HepG2 (cell line): ENCODE data around the gene ST6GALNAC2. TPM values are rescaled to one million over a fixed set of nuclear protein-coding genes. Genes with fewer than 3 reads are reported as not detected.
A peak's percentile ranks its signal among the peaks of the same experiment; 100 is the strongest.

Source experiments
- CENPX ChIP-seq: sonication (generic); formaldehyde crosslinking; IDR thresholded peaks from 2 replicates; pipeline ENCODE4 v1.9.0; 2021; ENCODE audit warnings: mild to moderate bottlenecking, missing genetic modification reagents, moderate library complexity
- GABPA ChIP-seq, 2 experiments: IDR thresholded peaks; 2 replicates each; pipeline ENCODE4 v1.6.1; 2011 to 2016; ENCODE audit warnings: low read depth in 2 of 2, low read length in 1 of 2, missing biosample characterization in 1 of 2, missing genetic modification characterization in 1 of 2
- KLF11 ChIP-seq: IDR thresholded peaks from 2 replicates; pipeline ENCODE4 v1.6.1; 2016; ENCODE audit warnings: missing compliant biosample characterization
- SALL1 ChIP-seq: sonication (generic); formaldehyde crosslinking; IDR thresholded peaks from 2 replicates; pipeline ENCODE4 v1.8.0; 2022; ENCODE audit warnings: mild to moderate bottlenecking, missing genetic modification reagents
- SKI ChIP-seq: fragments of 450-650 bp; IDR thresholded peaks from one replicate; pipeline ENCODE4 v1.6.1; 2018; ENCODE audit warnings: mild to moderate bottlenecking; ENCODE audit not compliant: partially characterized antibody
- ZBTB7A ChIP-seq: sonication (generic); formaldehyde crosslinking; IDR thresholded peaks from 2 replicates; pipeline ENCODE4 v1.8.0; 2022; ENCODE audit warnings: mild to moderate bottlenecking, missing genetic modification reagents
- ZC3H4 ChIP-seq: sonication (generic); formaldehyde crosslinking; IDR thresholded peaks from 2 replicates; pipeline ENCODE4 v1.4.0; 2020; ENCODE audit warnings: missing genetic modification reagents, borderline replicate concordance
- ZNF12 ChIP-seq: sonication (generic); formaldehyde crosslinking; IDR thresholded peaks from 2 replicates; pipeline ENCODE4 v1.5.0; 2020; ENCODE audit warnings: missing genetic modification reagents
- ZNF263 ChIP-seq: sonication (generic); formaldehyde crosslinking; IDR thresholded peaks from 2 replicates; pipeline ENCODE4 v1.4.0; 2020; ENCODE audit warnings: missing genetic modification reagents
- ZNF510 ChIP-seq: sonication (generic); formaldehyde crosslinking; IDR thresholded peaks from 2 replicates; pipeline ENCODE4 v1.4.0; 2020; ENCODE audit warnings: low read depth, mild to moderate bottlenecking, missing genetic modification reagents
- ZNF709 ChIP-seq: sonication (generic); formaldehyde crosslinking; IDR thresholded peaks from 2 replicates; pipeline ENCODE4 v1.5.0; 2020; ENCODE audit warnings: mild to moderate bottlenecking, missing genetic modification reagents
- ZSCAN30 ChIP-seq: sonication (generic); formaldehyde crosslinking; IDR thresholded peaks from 2 replicates; pipeline ENCODE4 v1.5.0; 2020; ENCODE audit warnings: mild to moderate bottlenecking, missing genetic modification reagents
- polyA plus RNA-seq, 8 experiments: library from polyadenylated mRNA; depleted of rRNA in 3 of 8; stranded (reverse) in 7 of 8; unstranded in 1 of 8; fragments of >200 nt; fragmentation: Illumina TruSeq in 4 of 8; extraction: Trizol in 4 of 8; gene quantifications; 2 replicates each; pipeline versions ENCODE4 v1.2.1 to v1.2.3, GENCODE V29; 2011 to 2016; ENCODE audit warnings: low read depth in 4 of 8, missing spikeins in 1 of 8, mixed read lengths in 1 of 8; ENCODE audit not compliant: insufficient read depth in 1 of 8
- total RNA-seq, 5 experiments: library from RNA; depleted of rRNA; stranded (reverse); fragments of >200 nt; fragmentation: Illumina TruSeq; extraction: Trizol; gene quantifications; 2 replicates each; pipeline ENCODE4 v1.2.3, GENCODE V29; 2016; ENCODE audit warnings: low read depth in 1 of 5
- TF ChIP-seq, protein P1 (sequence below): sonication (generic); formaldehyde crosslinking; IDR thresholded peaks from 2 replicates; pipeline ENCODE4 v1.8.0; 2022; ENCODE audit warnings: mild to moderate bottlenecking, missing genetic modification reagents; ENCODE audit not compliant: insufficient replicate concordance
- TF ChIP-seq, protein P2 (sequence below): IDR thresholded peaks from 2 replicates; pipeline ENCODE4 v1.6.1; 2012; ENCODE audit warnings: low read length, improper control_type of control experiment
- TF ChIP-seq, protein P3 (sequence below): sonication (generic); IDR thresholded peaks from 2 replicates; pipeline ENCODE4 v1.6.1; 2016; ENCODE audit warnings: low read depth, borderline replicate concordance
- TF ChIP-seq, protein P4 (sequence below): sonication (generic); formaldehyde crosslinking; IDR thresholded peaks from 2 replicates; pipeline ENCODE4 v1.4.0; 2020; ENCODE audit warnings: missing genetic modification reagents
- TF ChIP-seq, protein P5 (sequence below): IDR thresholded peaks from 2 replicates; pipeline ENCODE4 v1.6.1; 2016; ENCODE audit warnings: missing compliant biosample characterization, missing genetic modification reagents, borderline replicate concordance
- TF ChIP-seq, protein P6 (sequence below): sonication (generic); formaldehyde crosslinking; conservative IDR thresholded peaks from 2 replicates; pipeline ENCODE4 v1.8.0; 2022; ENCODE audit warnings: mild to moderate bottlenecking, moderate library complexity, missing genetic modification reagents

Gene ST6GALNAC2
- total and polyA plus RNA-seq, 2 of the 13 experiments (the other 11 are each of a cell fraction or from before 2014, with no cell fraction given): 0.12 to 0.49 TPM

DNA sequence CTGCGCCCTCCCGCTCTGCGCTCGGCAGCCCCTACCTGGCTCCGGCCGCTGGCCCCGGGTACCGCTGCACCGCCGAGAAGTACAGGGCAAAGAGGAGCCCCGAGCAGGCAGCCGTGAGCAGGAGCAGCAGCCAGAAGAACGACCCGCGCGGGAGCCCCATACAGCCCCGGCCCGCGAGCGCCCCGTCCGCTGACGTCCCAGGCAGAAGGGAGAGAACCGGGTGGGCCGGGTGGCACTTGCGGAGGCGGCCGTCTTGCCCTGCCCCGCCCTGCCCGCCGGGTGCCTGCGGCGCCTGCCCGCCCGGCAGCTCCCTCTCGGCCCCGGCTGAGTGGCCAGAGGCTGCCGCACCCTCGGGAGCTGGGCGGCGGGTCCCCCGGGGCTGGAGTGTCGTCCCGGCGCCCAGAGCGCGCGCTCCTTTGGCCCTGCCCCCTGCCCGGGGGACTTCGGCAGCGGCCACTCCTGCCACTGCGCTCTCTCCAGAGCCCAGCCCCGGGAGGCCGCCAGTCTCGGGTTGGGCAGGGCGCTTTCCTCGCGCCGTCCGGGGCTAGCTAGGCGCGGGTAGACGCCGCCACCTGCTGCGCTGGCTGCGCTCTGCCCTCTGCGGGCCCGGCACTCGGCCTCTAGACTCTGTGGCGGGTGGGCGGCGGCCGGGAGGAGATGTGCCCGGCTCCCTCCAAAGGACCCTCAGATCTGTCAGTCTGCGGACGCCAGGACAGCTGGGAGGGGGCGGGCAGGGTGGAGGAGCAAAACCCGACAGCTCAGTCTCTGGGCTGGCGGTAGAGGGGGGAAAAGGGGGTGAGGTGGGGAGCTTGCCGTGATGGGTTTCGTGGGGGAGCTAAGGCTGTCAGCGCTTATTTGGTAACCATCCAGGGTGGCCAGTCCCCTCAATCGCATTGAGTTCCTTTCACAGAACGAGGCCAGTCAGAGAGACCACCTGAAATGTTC lies at the start of gene ST6GALNAC2 (continued):
- TF ChIP-seq, protein P1, sequence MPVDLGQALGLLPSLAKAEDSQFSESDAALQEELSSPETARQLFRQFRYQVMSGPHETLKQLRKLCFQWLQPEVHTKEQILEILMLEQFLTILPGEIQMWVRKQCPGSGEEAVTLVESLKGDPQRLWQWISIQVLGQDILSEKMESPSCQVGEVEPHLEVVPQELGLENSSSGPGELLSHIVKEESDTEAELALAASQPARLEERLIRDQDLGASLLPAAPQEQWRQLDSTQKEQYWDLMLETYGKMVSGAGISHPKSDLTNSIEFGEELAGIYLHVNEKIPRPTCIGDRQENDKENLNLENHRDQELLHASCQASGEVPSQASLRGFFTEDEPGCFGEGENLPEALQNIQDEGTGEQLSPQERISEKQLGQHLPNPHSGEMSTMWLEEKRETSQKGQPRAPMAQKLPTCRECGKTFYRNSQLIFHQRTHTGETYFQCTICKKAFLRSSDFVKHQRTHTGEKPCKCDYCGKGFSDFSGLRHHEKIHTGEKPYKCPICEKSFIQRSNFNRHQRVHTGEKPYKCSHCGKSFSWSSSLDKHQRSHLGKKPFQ (CRISPR knock-in tag): no peak
- TF ChIP-seq ZC3H4 (CRISPR knock-in tag) (no peak), ZSCAN30 (no peak), GABPA (IDR thresholded peaks at IDR 0.05; ENCODE audit: low read depth, low read length) (no peak), GABPA (CRISPR knock-in tag; IDR thresholded peaks at IDR 0.05; ENCODE audit: low read depth) (no peak), ZNF510 (CRISPR knock-in tag) (0 out of 2 replicates have a peak, but pooled peaks have one; percentile 16), SALL1 (CRISPR knock-in tag) (peak; percentile 54; the same call in 1 of the 2 replicates), ZBTB7A (CRISPR knock-in tag) (no peak), KLF11 (no peak), ZNF12 (CRISPR knock-in tag) (no peak), SKI (peak; percentile 52), ZNF263 (CRISPR knock-in tag) (no peak), ZNF709 (CRISPR knock-in tag) (no peak), CENPX (CRISPR knock-in tag) (no peak)
- TF ChIP-seq, protein P2, sequence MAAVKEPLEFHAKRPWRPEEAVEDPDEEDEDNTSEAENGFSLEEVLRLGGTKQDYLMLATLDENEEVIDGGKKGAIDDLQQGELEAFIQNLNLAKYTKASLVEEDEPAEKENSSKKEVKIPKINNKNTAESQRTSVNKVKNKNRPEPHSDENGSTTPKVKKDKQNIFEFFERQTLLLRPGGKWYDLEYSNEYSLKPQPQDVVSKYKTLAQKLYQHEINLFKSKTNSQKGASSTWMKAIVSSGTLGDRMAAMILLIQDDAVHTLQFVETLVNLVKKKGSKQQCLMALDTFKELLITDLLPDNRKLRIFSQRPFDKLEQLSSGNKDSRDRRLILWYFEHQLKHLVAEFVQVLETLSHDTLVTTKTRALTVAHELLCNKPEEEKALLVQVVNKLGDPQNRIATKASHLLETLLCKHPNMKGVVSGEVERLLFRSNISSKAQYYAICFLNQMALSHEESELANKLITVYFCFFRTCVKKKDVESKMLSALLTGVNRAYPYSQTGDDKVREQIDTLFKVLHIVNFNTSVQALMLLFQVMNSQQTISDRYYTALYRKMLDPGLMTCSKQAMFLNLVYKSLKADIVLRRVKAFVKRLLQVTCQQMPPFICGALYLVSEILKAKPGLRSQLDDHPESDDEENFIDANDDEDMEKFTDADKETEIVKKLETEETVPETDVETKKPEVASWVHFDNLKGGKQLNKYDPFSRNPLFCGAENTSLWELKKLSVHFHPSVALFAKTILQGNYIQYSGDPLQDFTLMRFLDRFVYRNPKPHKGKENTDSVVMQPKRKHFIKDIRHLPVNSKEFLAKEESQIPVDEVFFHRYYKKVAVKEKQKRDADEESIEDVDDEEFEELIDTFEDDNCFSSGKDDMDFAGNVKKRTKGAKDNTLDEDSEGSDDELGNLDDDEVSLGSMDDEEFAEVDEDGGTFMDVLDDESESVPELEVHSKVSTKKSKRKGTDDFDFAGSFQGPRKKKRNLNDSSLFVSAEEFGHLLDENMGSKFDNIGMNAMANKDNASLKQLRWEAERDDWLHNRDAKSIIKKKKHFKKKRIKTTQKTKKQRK: no peak
- TF ChIP-seq, protein P3, sequence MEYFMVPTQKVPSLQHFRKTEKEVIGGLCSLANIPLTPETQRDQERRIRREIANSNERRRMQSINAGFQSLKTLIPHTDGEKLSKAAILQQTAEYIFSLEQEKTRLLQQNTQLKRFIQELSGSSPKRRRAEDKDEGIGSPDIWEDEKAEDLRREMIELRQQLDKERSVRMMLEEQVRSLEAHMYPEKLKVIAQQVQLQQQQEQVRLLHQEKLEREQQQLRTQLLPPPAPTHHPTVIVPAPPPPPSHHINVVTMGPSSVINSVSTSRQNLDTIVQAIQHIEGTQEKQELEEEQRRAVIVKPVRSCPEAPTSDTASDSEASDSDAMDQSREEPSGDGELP: no peak; the same call in 1 of the 2 replicates
- TF ChIP-seq, protein P4, sequence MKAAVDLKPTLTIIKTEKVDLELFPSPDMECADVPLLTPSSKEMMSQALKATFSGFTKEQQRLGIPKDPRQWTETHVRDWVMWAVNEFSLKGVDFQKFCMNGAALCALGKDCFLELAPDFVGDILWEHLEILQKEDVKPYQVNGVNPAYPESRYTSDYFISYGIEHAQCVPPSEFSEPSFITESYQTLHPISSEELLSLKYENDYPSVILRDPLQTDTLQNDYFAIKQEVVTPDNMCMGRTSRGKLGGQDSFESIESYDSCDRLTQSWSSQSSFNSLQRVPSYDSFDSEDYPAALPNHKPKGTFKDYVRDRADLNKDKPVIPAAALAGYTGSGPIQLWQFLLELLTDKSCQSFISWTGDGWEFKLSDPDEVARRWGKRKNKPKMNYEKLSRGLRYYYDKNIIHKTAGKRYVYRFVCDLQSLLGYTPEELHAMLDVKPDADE: no peak
- TF ChIP-seq, protein P5, sequence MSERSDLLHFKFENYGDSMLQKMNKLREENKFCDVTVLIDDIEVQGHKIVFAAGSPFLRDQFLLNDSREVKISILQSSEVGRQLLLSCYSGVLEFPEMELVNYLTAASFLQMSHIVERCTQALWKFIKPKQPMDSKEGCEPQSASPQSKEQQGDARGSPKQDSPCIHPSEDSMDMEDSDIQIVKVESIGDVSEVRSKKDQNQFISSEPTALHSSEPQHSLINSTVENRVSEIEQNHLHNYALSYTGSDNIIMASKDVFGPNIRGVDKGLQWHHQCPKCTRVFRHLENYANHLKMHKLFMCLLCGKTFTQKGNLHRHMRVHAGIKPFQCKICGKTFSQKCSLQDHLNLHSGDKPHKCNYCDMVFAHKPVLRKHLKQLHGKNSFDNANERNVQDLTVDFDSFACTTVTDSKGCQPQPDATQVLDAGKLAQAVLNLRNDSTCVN: no peak
- TF ChIP-seq, protein P6, sequence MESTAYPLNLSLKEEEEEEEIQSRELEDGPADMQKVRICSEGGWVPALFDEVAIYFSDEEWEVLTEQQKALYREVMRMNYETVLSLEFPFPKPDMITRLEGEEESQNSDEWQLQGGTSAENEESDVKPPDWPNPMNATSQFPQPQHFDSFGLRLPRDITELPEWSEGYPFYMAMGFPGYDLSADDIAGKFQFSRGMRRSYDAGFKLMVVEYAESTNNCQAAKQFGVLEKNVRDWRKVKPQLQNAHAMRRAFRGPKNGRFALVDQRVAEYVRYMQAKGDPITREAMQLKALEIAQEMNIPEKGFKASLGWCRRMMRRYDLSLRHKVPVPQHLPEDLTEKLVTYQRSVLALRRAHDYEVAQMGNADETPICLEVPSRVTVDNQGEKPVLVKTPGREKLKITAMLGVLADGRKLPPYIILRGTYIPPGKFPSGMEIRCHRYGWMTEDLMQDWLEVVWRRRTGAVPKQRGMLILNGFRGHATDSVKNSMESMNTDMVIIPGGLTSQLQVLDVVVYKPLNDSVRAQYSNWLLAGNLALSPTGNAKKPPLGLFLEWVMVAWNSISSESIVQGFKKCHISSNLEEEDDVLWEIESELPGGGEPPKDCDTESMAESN (CRISPR knock-in tag): no peak
